ENCODE results near the gene NEK9.
"Not testable (repeated sequence)": the region's sequence is repeated elsewhere in the genome, so short reads cannot be mapped to it uniquely, and the experiment has no call there.

Gene NEK9

DNA sequence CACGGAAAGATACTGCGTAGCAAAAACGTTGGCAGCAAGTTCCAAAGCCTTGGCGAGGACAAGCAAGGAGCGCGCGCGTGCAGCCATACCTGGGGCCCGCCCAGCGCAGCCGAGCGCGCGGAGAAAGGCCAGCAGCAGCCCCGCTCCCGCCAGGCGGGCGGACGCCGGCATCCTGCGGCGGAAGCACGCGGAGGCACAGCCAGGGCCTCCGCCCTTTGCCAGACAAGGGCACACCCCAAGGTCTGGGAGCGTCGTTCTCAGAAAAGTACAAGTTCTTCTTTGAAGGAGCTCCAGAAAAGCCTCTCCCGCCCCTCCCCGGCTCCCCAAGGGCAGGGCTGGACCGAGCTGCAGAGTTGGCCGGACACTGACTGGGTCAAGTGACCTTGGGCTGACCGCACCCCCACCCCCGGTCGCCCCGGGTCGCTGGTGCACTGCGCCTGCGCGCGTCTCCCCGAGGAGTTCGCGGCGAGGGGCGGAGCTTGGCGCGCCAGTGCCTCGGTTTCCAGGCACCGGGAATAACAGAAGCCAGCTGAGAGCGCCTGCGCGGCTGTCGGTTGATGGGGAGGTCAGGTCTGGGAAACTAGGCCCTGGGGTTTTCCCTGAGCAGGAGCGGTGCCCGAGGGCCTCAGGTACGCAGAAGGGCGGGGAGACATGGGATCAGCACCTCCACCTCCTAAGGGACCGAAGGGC, 57.6 kb downstream of the NEK9 start, which contains the start of gene ZC2HC1C:
ZC2HC1C (plus strand) TSS at position 521 of the 690 bp plus-strand sequence. CDS start 933 bp downstream, outside the sequence.
- Mint-ChIP-seq H3K4me3 (no peak within 1 kb of the TSS), H3K27ac (no peak within 1 kb of the TSS), H3K9me3 (no peaks in the 10 kb centered on the region), H3K4me1 (peaks cover 8% of the 10 kb centered on the region), H3K36me3 (no peaks in the 10 kb centered on the region)
- ATAC-seq, result peak; percentile 96
- DNase-seq (ENCODE audit: low spot score in 2 of 2), result peak; percentile 72 to 91

DNA sequence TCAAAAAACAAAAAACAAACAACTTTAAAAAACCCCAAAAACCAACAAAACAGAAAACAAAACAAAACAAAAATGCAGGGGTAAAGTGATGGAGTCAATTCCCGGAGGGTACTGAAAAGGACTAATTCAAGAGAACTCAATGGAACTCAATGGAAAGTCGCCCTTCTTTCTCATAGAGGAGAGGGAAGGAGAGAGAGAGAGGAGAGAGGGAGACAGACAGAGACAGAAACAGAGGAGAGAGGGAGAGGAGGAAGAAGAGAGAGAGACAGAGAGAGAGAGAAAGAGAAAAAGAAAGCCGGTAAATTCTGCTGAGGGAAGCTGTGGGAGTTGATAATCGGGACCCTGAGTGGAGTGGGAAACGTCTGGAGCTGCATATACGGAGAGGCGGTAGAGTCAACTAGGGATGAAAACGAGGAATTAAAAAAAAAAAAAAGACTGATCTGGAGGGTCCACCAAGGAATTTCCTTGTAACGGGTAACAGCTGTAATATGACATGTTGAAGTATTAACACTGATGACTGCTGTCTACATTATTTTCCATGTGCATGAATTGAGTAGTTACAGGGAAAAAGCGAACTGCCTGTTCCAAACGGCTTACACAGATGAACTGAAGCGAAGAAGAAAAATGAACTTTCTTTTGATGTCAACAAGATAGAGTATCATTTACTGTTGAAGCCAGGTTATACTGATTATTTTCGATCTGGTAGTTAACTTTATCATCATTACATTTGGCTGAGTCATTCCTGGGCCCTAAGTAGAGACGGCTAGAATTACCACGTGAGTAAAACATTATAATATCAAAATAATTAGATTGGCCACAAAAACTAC, 58.3 kb downstream of the NEK9 start:
- H3K4me3 Mint-ChIP-seq, result no peak overlapping the region
- no peak overlapping the region for H3K27ac Mint-ChIP-seq
- peaks cover 15% of the 10 kb centered on the region for H3K4me1 Mint-ChIP-seq
- ATAC-seq (peak; percentile 17), DNase-seq (ENCODE audit: low spot score in 2 of 2) (no peak)
- no peaks in the 10 kb centered on the region for H3K9me3 Mint-ChIP-seq
- no peaks in the 10 kb centered on the region for H3K36me3 Mint-ChIP-seq

- DNase-seq (ENCODE audit: low spot score in 2 of 2); H3K27ac Mint-ChIP-seq; ATAC-seq; H3K9me3 Mint-ChIP-seq; H3K36me3 Mint-ChIP-seq; H3K4me3 Mint-ChIP-seq: not testable (repeated sequence)
- peaks cover 23% of the 10 kb centered on the region for H3K4me1 Mint-ChIP-seq
These were observed 59.1 kb downstream of the NEK9 start for GRCh38 chr14:75067765-75068164.

DNA sequence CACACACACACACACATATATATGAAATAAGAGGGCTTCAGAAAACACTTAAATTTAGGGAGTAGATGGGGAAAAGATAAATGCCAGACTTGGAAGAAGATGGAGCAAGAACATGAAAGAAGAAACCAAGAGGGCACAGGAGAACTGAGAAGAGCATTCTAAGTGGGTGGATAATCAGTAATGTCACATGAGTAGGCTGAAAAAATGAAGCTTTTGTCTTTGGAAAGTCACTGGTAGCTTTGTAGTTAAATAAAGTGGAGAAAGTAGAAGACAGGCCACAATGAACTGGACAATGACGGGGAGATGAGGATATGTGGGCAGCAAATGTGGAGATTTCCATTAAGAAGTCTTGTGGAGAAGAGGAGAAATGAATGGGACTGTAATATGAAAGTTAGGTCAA, 59.6 kb downstream of the NEK9 start:
- H3K9me3 Mint-ChIP-seq, result no peaks in the 10 kb centered on the region
- H3K4me3 Mint-ChIP-seq, result no peak overlapping the region
- no peak overlapping the region for H3K27ac Mint-ChIP-seq
- peaks cover 7% of the 10 kb centered on the region for H3K36me3 Mint-ChIP-seq
- no peak for ATAC-seq
- H3K4me1 Mint-ChIP-seq, result peaks cover 25% of the 10 kb centered on the region
- no peak for DNase-seq (ENCODE audit: low spot score in 2 of 2)

- DNase-seq (ENCODE audit: low spot score in 2 of 2) (no peak), ATAC-seq (no peak)
- Mint-ChIP-seq H3K9me3 (no peaks in the 10 kb centered on the region), H3K36me3 (peaks cover 12% of the 10 kb centered on the region), H3K27ac (no peak overlapping the region), H3K4me1 (peaks cover 25% of the 10 kb centered on the region), H3K4me3 (no peak overlapping the region)
These were observed 60.2 kb downstream of the NEK9 start for GRCh38 chr14:75066691-75067090.

DNA sequence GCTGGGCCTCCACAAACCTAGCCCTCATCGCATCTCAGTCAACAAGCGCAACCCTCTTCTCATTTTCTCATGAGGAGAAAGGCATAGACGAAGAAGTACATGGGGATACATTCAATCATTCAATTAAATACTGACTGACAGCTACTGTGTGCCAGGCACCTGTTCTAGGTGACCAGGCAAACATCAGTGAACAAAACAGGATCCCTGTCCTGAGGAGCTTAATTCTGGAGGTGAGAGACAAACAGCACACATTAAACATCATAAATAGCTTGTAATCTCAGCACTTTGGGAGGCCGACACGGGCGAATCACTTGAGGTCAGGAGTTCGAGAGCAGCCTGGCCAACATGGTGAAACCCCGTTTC, 62.7 kb downstream of the NEK9 start:
- H3K4me1 Mint-ChIP-seq, result peaks cover 26% of the 10 kb centered on the region
- H3K36me3 Mint-ChIP-seq, result peaks cover 35% of the 10 kb centered on the region
- H3K27ac Mint-ChIP-seq, result peak overlapping the region; percentile 99
- ATAC-seq (peak; percentile 33), DNase-seq (ENCODE audit: low spot score in 2 of 2) (no peak)
- peak overlapping the region; percentile 100 for H3K4me3 Mint-ChIP-seq
- H3K9me3 Mint-ChIP-seq, result no peaks in the 10 kb centered on the region

DNA sequence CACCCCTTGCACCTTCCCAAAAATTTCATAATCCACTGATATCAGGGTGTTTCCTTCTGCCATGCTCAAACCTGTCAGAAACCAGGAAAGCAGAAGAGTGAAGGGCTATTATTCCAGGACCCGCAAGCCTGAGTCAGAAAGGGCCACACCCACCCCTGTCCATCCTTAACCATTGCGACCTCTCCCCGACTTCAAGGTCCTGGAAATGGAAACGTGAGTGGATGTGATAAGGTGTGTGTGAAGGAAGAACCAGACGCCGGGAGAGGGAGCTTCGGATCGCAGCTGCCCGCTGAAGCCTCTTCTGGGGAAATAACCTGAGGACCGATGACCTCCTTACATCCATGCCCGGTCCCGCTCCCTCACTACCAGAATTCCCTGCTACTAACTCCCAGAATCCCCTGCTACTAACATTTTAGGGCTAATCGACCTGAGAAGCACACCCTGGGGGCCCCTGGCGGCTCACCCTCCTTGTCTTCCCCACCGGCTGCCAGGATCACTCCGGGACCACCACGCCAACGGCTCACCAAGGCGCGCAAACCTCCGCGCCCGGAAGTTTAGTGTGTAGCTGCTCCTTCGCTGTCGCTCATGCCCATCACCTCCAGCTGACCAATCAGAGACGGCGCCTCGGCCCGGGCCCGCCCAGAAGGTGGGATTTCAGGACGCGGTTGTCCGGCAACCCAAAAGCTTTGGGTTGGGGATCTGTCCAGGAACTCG, 63.2 kb downstream of the NEK9 start, which contains the start of gene ACYP1:
ACYP1 (minus strand) TSS at position 534 of the 714 bp plus-strand sequence; CDS start at position 63, 471 bp downstream.
- Mint-ChIP-seq H3K27ac (peak within 1 kb of the TSS; percentile 99), H3K4me1 (peaks cover 26% of the 10 kb centered on the region), H3K36me3 (peaks cover 40% of the 10 kb centered on the region), H3K4me3 (peak within 1 kb of the TSS; percentile 100), H3K9me3 (no peaks in the 10 kb centered on the region)
- ATAC-seq (peak; percentile 100), DNase-seq (ENCODE audit: low spot score in 2 of 2) (peak; percentile 88 to 97)

DNA sequence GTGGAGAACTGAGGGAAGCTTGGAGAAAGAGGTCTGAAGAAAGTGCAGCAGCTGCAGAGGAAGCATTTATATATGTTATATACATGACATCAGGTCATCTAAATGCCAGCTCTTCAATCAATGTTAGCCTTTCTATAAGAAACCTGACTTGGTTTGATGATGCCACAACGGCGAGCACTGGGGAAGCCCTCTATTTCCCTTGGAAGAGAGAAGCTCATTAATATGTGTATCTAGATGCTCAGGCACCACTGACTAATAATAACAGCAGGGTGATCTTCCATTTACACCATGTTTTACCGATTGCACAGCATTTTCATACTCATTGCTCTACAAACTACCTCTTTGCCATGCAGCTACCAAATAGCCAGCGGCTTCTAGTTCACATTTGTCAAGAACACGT, 63.8 kb downstream of the NEK9 start:
- H3K4me3 Mint-ChIP-seq, result peak overlapping the region; percentile 100
- H3K27ac Mint-ChIP-seq, result peak overlapping the region; percentile 99
- DNase-seq (ENCODE audit: low spot score in 2 of 2) (no peak), ATAC-seq (peak; percentile 3)
- no peaks in the 10 kb centered on the region for H3K9me3 Mint-ChIP-seq
- H3K4me1 Mint-ChIP-seq, result peaks cover 26% of the 10 kb centered on the region
- H3K36me3 Mint-ChIP-seq, result peaks cover 46% of the 10 kb centered on the region

DNA sequence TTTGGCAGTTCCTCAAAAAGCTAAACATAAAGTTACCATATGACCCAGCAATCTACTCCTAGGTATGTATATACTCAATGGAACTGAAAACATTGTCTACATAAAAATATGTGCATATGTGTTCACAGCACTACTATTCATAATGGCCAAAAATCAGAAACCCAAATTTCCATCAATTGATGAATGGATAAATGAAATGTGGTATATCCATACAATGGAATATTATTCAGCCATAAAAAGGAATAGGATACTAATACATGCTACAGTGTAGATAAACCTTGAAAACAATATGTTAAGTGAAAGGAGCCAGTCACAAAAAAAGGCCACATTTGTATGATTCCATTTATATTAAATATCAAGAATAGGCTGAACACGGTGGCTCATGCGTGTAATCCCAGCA, 66.4 kb downstream of the NEK9 start:
- H3K9me3 Mint-ChIP-seq, result no peaks in the 10 kb centered on the region
- H3K36me3 Mint-ChIP-seq, result peaks cover 59% of the 10 kb centered on the region
- H3K4me3 Mint-ChIP-seq, result no peak overlapping the region
- peaks cover 31% of the 10 kb centered on the region for H3K4me1 Mint-ChIP-seq
- H3K27ac Mint-ChIP-seq, result no peak overlapping the region
- ATAC-seq, result no peak
- DNase-seq (ENCODE audit: low spot score in 2 of 2), result no peak

- Mint-ChIP-seq H3K4me3 (no peak overlapping the region), H3K27ac (no peak overlapping the region), H3K9me3 (no peaks in the 10 kb centered on the region), H3K4me1 (peaks cover 33% of the 10 kb centered on the region), H3K36me3 (peaks cover 64% of the 10 kb centered on the region)
- ATAC-seq, result no peak
- DNase-seq (ENCODE audit: low spot score in 2 of 2), result no peak
These were observed 67.2 kb downstream of the NEK9 start for GRCh38 chr14:75059642-75060041.

- Mint-ChIP-seq H3K4me1 (peaks cover 29% of the 10 kb centered on the region), H3K9me3 (no peaks in the 10 kb centered on the region), H3K27ac (no peak overlapping the region), H3K4me3 (no peak overlapping the region), H3K36me3 (peaks cover 78% of the 10 kb centered on the region)
- no peak for DNase-seq (ENCODE audit: low spot score in 2 of 2)
- no peak for ATAC-seq
These were observed 72.4 kb downstream of the NEK9 start for GRCh38 chr14:75054421-75054820.

DNA sequence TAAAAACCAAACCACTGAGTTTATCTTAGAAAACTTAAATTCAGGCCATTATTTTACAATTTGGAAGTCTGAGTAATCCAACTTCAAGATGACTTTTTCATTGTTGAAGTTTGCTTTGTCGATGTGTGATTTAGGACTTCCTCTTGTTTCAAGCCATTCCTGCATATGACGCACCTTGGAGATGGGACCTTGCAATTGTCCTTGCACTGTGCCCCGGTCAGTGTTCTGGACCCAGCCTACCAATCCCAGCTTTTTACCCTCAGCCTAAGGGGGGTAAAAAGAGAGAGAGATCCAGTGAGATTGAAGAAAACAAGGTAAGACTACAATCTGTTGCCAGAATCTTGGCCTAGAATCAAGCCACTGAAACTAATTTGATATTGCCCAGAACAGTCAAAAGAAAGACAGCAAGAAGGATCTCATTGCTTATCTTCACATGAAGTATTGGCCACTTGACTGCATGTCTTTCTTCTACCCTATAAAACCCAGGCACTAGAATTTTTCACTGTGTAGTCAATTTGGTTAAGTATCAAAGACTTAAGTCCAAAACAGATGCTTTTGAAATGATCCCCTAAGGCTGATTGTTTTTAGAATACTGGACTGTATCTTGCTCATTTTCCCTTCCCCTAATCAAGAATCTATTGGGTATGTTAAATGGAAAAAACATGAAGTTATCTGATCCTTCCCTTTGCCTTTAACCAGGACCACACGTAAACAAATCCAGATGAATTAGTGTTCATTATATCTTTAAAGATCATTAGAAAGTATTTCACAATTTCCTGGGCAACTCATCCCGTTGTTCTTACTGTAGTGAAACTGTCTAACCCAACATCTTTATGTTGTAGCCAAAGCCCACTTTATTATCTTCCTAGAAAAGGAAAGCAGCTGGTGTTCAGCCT, 73.2 kb downstream of the NEK9 start:
- ATAC-seq (no peak), DNase-seq (ENCODE audit: low spot score in 2 of 2) (no peak)
- no peaks in the 10 kb centered on the region for H3K9me3 Mint-ChIP-seq
- H3K4me3 Mint-ChIP-seq, result no peak overlapping the region
- peaks cover 30% of the 10 kb centered on the region for H3K4me1 Mint-ChIP-seq
- H3K27ac Mint-ChIP-seq, result peak overlapping the region; percentile 98
- peaks cover 71% of the 10 kb centered on the region for H3K36me3 Mint-ChIP-seq

DNA sequence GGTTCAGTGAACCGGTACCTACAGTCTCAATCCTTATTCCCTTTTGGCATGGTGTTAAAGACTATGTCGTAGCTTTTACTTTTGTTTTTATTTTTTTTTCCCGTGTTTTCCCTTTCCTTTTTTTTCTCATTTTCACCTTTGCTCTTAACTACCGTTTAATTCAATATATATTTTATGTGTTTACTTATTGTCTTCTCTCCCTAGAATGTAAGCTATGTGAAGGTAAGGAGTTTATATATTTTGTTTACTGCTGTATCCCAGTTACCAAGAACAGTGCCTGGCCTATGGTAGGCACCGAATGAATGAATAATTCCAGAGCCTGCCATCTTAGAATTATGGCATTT, 75.3 kb downstream of the NEK9 start:
- DNase-seq (ENCODE audit: low spot score in 2 of 2) (no peak), ATAC-seq (no peak)
- H3K4me1 Mint-ChIP-seq, result peaks cover 51% of the 10 kb centered on the region
- peak overlapping the region; percentile 83 for H3K4me3 Mint-ChIP-seq
- H3K27ac Mint-ChIP-seq, result peak overlapping the region; percentile 98
- peaks cover 63% of the 10 kb centered on the region for H3K36me3 Mint-ChIP-seq
- no peaks in the 10 kb centered on the region for H3K9me3 Mint-ChIP-seq

DNA sequence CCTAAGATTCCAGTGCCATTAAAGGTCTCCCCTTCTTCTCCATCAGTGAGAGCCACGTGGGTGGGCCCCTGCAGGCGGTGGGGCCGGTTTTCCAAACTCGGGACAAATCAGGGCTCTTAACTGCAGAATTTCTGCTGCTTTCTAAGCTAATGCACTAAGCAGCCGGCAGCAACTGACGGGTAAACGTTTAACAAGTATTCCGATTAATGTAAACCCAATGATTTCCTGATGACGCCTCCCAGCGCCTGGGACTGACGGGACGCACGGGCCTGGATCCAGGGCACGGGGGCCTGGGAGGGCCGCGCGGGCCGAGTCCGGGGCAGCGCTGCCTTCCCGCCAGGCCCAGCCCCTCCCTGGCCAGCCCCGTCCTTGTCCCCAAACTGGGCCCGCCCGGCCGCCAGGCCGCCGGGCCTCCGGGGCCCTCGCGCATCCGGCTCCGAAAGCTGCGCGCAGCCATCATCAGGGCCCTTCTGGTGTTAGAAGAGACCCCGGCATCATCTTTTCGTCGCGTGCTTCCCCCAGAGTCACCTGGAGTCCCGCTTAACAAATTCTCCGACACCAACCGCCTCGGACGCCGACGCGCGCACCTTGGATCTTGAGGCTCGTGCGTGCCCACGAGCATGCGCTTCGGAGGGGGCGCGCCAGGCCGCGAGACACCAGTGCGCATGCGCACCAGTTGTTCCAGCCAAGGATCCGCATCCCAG, 75.8 kb downstream of the NEK9 start, which contains the start of gene MLH3:
MLH3 (minus strand) TSS at position 616 of the 704 bp plus-strand sequence. CDS start 1,812 bp downstream, outside the sequence.
- H3K9me3 Mint-ChIP-seq, result no peaks in the 10 kb centered on the region
- peaks cover 55% of the 10 kb centered on the region for H3K4me1 Mint-ChIP-seq
- peak within 1 kb of the TSS; percentile 98 for H3K27ac Mint-ChIP-seq
- peaks cover 58% of the 10 kb centered on the region for H3K36me3 Mint-ChIP-seq
- ATAC-seq, result peak; percentile 79
- H3K4me3 Mint-ChIP-seq, result peak within 1 kb of the TSS; percentile 83
- peak; percentile 73 to 87 for DNase-seq (ENCODE audit: low spot score in 2 of 2)

All from stimulated activated effector memory CD8-positive, alpha-beta T cell treated with anti-CD3 and anti-CD28 coated beads, Interleukin-12 subunit alpha, Interleukin-12 subunit beta, amount 100 ng/mL, for 72 hours (primary cell).